PC-9 (cell line): ENCODE measurements around the gene PEX11A. TPM values are rescaled to one million over a fixed set of nuclear protein-coding genes. Genes with fewer than 3 reads are reported as not detected.

Experiments used
- Bru-seq: library from RNA; stranded (reverse); fragments of 400-500 nt; gene quantifications from one replicate; lab custom pipeline; 2021; lab: Mats Ljungman, UMichigan
- BruChase-seq, 2 experiments: library from RNA; stranded (reverse); fragments of 400-500 nt; gene quantifications; one replicate each; lab custom pipeline; 2021; lab: Mats Ljungman, UMichigan
- BruUV-seq: library from RNA; stranded (reverse); fragments of 400-500 nt; replicated peaks from 2 replicates; lab custom pipeline; 2021; lab: Mats Ljungman, UMichigan
- CTCF ChIA-PET: fragments of 300-600 bp; sonication (Branson Sonifier 250); formaldehyde crosslinking; loops from one replicate; lab custom pipeline; 2022; ENCODE audit warnings: antibody characterized with exemption; lab: Charles Lee
- POLR2A ChIA-PET: fragments of 300-600 bp; sonication (Branson Sonifier 250); formaldehyde crosslinking; loops from one replicate; lab custom pipeline; 2022; ENCODE audit warnings: antibody characterized with exemption; ENCODE audit not compliant: unreplicated experiment; lab: Charles Lee
- DNase-seq, 2 experiments: peaks; one replicate each; pipeline versions ENCODE4 v3.0.0 to v3.0.0-alpha.2; 2015 to 2022; ENCODE audit warnings: mixed read lengths in 1 of 2
- H2AFZ ChIP-seq: fragments of 200-600 bp; sonication (generic); 2 replicates; pipeline ENCODE4 v1.8.1; 2017; ENCODE audit warnings: antibody characterized with exemption
- H3F3A ChIP-seq: fragments of 200-600 bp; sonication (generic); 2 replicates; pipeline ENCODE4 v1.8.1; 2017; ENCODE audit warnings: antibody characterized with exemption, mild to moderate bottlenecking, low read depth; ENCODE audit not compliant: insufficient read depth
- H3K27ac ChIP-seq: fragments of 200-600 bp; sonication (generic); 2 replicates; pipeline ENCODE4 v1.6.1; 2016; ENCODE audit warnings: mixed run types
- H3K27me3 ChIP-seq: fragments of 200-600 bp; sonication (generic); 2 replicates; pipeline ENCODE4 v1.6.1; 2016; ENCODE audit warnings: low read depth, mixed run types; ENCODE audit not compliant: insufficient read depth
- H3K36me3 ChIP-seq: fragments of 200-600 bp; sonication (generic); 2 replicates; pipeline ENCODE4 v1.6.1; 2016; ENCODE audit warnings: low read depth, mixed run types
- H3K4me1 ChIP-seq: fragments of 200-600 bp; sonication (generic); replicated peaks from 2 replicates; pipeline ENCODE4 v1.6.1; 2016; ENCODE audit warnings: mixed run types; ENCODE audit not compliant: insufficient read depth
- H3K4me2 ChIP-seq: fragments of 200-600 bp; sonication (generic); 2 replicates; pipeline ENCODE4 v1.6.1; 2017; ENCODE audit warnings: mixed run types
- H3K4me3 ChIP-seq: fragments of 200-600 bp; sonication (generic); 2 replicates; pipeline ENCODE4 v1.6.1; 2016; ENCODE audit warnings: mixed run types
- H3K79me2 ChIP-seq: fragments of 200-600 bp; sonication (generic); 2 replicates; pipeline ENCODE4 v1.6.1; 2017; ENCODE audit warnings: low read depth, mixed run types
- H3K9me2 ChIP-seq: fragments of 200-600 bp; sonication (generic); 2 replicates; pipeline ENCODE4 v1.8.1; 2017; ENCODE audit warnings: mild to moderate bottlenecking; ENCODE audit not compliant: insufficient read depth
- H3K9me3 ChIP-seq: fragments of 200-600 bp; sonication (generic); 2 replicates; pipeline ENCODE4 v1.8.1; 2016; ENCODE audit warnings: low read depth; ENCODE audit not compliant: insufficient read depth
- H4K20me1 ChIP-seq: fragments of 200-600 bp; sonication (generic); 2 replicates; pipeline ENCODE4 v1.8.1; 2017; ENCODE audit not compliant: insufficient read depth
- EZH2 ChIP-seq: fragments of 200-600 bp; sonication (generic); IDR thresholded peaks from 2 replicates; pipeline ENCODE4 v1.8.0; 2017; ENCODE audit warnings: antibody characterized with exemption, low read depth
- intact Hi-C: fragments of 100-400 bp; cut with micrococcal nuclease; formaldehyde crosslinking; loops from one replicate; pipeline ENCODE4 v1.10.0; 2022; ENCODE audit not compliant: unreplicated experiment
- long read RNA-seq: library from polyadenylated mRNA; stranded (forward); transcript quantifications from one replicate; pipeline ENCODE4 v2.0.0, GENCODE V29; 2022
- total RNA-seq: library from RNA; stranded (reverse); gene quantifications from 2 replicates; pipeline ENCODE4 v1.2.3, GENCODE V29; 2021
- TF ChIP-seq, protein P1 (sequence below): fragments of 200-600 bp; sonication (generic); conservative IDR thresholded peaks from 2 replicates; pipeline ENCODE4 v1.6.1; 2017; ENCODE audit warnings: mixed run types, antibody characterized with exemption, mild to moderate bottlenecking, moderate library complexity

PEX11A gene
- 11.7 and 12.8 TPM in 2 replicates for total RNA-seq
- Bru-seq, nascent RNA = percentile 53 among the genes with signal in this experiment
- BruChase-seq, experiment 1, labeled RNA remaining after a 2-hour chase = percentile 69 among the genes with signal in this experiment
- BruChase-seq, experiment 2, labeled RNA remaining after a 6-hour chase = percentile 61 among the genes with signal in this experiment
- long read RNA-seq, transcript PEX11A-201 (3 exons, 2,740 nt) = major isoform, 5 of 10 reads
- long read RNA-seq, partial matches to known transcripts = 0 of 10 reads
- long read RNA-seq, other reads (novel, unspliced or antisense) = 1 of 10 reads

GRCh38 chr15:89690276-89691218 lies at the start of gene PEX11A, which contains the start of gene WDR93:
Gene PEX11A, minus strand, starts transcription at chr15:89690754. Its CDS starts 122 bp downstream, at chr15:89690632.
Gene WDR93, plus strand, starts transcription at chr15:89690811. Its CDS starts 10,936 bp downstream, at chr15:89701747.
- POLR2A ChIA-PET = interaction anchor here (0.6 kb wide), 1 partner anchor 329 kb away, joined by 11 read pairs; no protein-coding TSS in a partner anchor
- CTCF ChIA-PET = no interaction called here

GRCh38 chr15:89740137-89740536 lies 49.6 kb upstream of the PEX11A start:
- DNase-seq = peak; percentile 61 to 64
- H3K4me3 ChIP-seq = no peak overlapping the region
- H3K79me2 ChIP-seq = no peaks in the 10 kb centered on the region
- H3F3A ChIP-seq = 0 out of 2 replicates have a peak, but pooled peaks cover 6% of the 10 kb centered on the region
- H3K4me2 ChIP-seq = peak overlapping the region; percentile 57
- H2AFZ ChIP-seq = no peak overlapping the region
- no peaks in the 10 kb centered on the region for H3K4me1 ChIP-seq
- no peaks in the 10 kb centered on the region for H3K27me3 ChIP-seq
- H3K27ac ChIP-seq = no peak overlapping the region
- intact Hi-C loops = loop anchor here (1.0 to 5.0 kb wide), 4 partner anchors 83 to 347 kb away; partner anchors contain the start of gene KIF7
- H3K36me3 ChIP-seq = no peaks in the 10 kb centered on the region
- H4K20me1 ChIP-seq = no peaks in the 10 kb centered on the region
- no peaks in the 10 kb centered on the region for H3K9me2 ChIP-seq
- ChIA-PET CTCF (interaction anchor here (0.6 to 2.1 kb wide), 9 partner anchors 12 to 310 kb away, joined by 3 to 16 read pairs (median 4); no protein-coding TSS in a partner anchor), POLR2A (interaction anchor here (0.5 to 1.0 kb wide), 2 partner anchors 77 to 135 kb away, joined by 3 to 6 read pairs; no protein-coding TSS in a partner anchor)
- BruUV-seq = no TSS peak
- H3K9me3 ChIP-seq = no peaks in the 10 kb centered on the region
- no peak for TF ChIP-seq EZH2
- TF ChIP-seq, protein P1, sequence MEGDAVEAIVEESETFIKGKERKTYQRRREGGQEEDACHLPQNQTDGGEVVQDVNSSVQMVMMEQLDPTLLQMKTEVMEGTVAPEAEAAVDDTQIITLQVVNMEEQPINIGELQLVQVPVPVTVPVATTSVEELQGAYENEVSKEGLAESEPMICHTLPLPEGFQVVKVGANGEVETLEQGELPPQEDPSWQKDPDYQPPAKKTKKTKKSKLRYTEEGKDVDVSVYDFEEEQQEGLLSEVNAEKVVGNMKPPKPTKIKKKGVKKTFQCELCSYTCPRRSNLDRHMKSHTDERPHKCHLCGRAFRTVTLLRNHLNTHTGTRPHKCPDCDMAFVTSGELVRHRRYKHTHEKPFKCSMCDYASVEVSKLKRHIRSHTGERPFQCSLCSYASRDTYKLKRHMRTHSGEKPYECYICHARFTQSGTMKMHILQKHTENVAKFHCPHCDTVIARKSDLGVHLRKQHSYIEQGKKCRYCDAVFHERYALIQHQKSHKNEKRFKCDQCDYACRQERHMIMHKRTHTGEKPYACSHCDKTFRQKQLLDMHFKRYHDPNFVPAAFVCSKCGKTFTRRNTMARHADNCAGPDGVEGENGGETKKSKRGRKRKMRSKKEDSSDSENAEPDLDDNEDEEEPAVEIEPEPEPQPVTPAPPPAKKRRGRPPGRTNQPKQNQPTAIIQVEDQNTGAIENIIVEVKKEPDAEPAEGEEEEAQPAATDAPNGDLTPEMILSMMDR = peak; percentile 94

More at GRCh38 chr15:89690276-89691218, at the start of gene PEX11A, which contains the start of gene WDR93:
- H3K4me3 ChIP-seq = peak within 1 kb of the TSS; percentile 82
- 0 out of 2 replicates have a peak within 1 kb of the TSS, but pooled peaks have one; percentile 24 for H3K27ac ChIP-seq
- H3K4me2 ChIP-seq = peak within 1 kb of the TSS; percentile 88
- intact Hi-C loops = loop anchor here (1.0 kb wide), 1 partner anchor 27 kb away; no protein-coding TSS in a partner anchor
- no peaks in the 10 kb centered on the region for H3K9me2 ChIP-seq
- no peaks in the 10 kb centered on the region for H4K20me1 ChIP-seq
- peaks cover 36% of the 10 kb centered on the region for H3K4me1 ChIP-seq
- TSS peak; percentile 68 for BruUV-seq
- TF ChIP-seq, protein P1 = no peak
- TF ChIP-seq EZH2 = no peak
- H3K79me2 ChIP-seq = peaks cover 20% of the 10 kb centered on the region
- DNase-seq = peak; percentile 75 to 84
- peaks cover 37% of the 10 kb centered on the region for H3F3A ChIP-seq
- H3K36me3 ChIP-seq = peaks cover 6% of the 10 kb centered on the region; the same call in 1 of the 2 replicates
- H3K27me3 ChIP-seq = no peaks in the 10 kb centered on the region
- H2AFZ ChIP-seq = peak within 1 kb of the TSS; percentile 99
- no peaks in the 10 kb centered on the region for H3K9me3 ChIP-seq

DNA sequence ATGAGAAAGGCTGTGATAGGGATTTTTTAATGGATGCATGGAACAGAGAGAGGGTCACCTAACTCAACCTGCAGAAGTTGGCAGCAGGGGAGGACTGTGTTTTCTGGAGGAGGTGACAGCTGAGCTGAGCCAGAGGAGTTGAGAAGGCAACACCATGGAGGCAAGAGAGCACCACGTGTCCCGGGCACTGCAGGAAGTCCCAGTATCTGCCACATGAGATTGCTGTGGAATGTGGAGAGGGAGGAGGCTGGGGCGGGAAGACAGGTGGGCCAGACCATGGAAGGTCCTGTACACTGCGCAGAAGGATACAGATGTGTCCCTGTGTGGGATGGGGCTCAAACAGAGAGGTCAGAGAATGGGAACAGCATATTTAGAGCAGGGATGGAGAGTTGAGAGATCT lies 45.2 kb upstream of the PEX11A start:
- intact Hi-C loops = no loop called here
- CTCF ChIA-PET = no interaction called here
- Histone ChIP-seq H3K27ac (no peak overlapping the region), H3K9me2 (no peaks in the 10 kb centered on the region), H3K36me3 (no peaks in the 10 kb centered on the region), H3F3A (no peaks in the 10 kb centered on the region), H3K27me3 (no peaks in the 10 kb centered on the region), H4K20me1 (no peaks in the 10 kb centered on the region), H3K4me2 (no peak overlapping the region), H3K4me3 (no peak overlapping the region), H3K79me2 (no peaks in the 10 kb centered on the region), H2AFZ (no peak overlapping the region), H3K4me1 (no peaks in the 10 kb centered on the region), H3K9me3 (no peaks in the 10 kb centered on the region)
- no TSS peak for BruUV-seq
- TF ChIP-seq EZH2 = no peak
- POLR2A ChIA-PET = no interaction called here
- no peak for DNase-seq
